Stomach (tissue), 4 donors: ENCODE measurements around the gene DNAI1.

ENCODE experiments used
- CTCF ChIP-seq, 7 experiments: fragments of 450-650 bp in 4 of 7; fragments of 200-600 bp in 3 of 7; sonication (generic) in 3 of 7; IDR thresholded peaks; one replicate each; pipeline ENCODE4 v1.5.1; 2016 to 2019; ENCODE audit warnings: antibody characterized with exemption in 7 of 7, control low read depth in 2 of 7, mild to moderate bottlenecking in 1 of 7
- EP300 ChIP-seq: sonication (generic); formaldehyde crosslinking; IDR thresholded peaks from one replicate; pipeline ENCODE4 v1.6.1; 2017; ENCODE audit warnings: antibody characterized with exemption

- TF ChIP-seq CTCF (IDR thresholded peaks at IDR 0.05) (no peak), EP300 (no peak)
These were observed 49.0 kb downstream of the DNAI1 start for GRCh38 chr9:34507556-34507955.
